ENCODE data around the gene SV2B.

The SV2B gene

DNA sequence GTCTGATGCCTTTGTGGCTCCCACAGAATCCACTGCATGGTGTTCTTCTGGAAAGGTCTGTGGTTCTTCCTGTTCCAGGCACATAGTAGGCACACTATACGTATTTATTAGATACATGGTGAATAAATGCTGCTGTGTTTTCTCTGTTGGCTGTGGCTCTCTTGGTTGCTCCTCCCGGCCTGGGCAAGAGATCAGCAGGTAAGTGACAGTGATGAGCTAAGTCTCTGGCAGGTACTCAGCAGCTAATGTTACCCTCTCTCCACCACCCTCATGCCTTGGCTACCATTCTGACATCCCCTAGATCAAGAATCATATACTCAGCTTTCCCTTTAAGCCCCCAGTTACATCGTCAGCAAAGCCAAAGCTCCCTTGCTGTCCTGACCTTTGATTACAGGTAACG lies 8.4 kb downstream of the SV2B start:
- DNase-seq, result no peak

DNA sequence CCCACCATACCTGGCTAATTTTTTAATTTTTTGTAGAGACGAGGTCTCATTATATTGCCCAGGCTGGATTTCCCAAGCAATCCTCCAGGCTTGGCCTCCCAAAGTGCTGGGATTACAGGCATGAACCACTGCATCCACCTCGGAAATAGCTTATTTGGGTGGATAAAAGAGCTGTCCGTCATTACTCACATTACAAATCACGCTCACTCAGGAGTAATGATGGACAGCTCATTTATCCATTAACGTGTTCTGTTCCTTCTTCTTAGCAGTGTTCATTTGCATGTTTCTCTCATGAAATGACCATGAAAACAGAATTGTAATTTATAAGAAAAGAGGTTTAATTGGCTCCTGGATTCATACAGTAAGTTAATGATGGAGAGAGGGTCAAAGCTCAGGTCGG lies 9.8 kb downstream of the SV2B start:
- no peak for DNase-seq

DNA sequence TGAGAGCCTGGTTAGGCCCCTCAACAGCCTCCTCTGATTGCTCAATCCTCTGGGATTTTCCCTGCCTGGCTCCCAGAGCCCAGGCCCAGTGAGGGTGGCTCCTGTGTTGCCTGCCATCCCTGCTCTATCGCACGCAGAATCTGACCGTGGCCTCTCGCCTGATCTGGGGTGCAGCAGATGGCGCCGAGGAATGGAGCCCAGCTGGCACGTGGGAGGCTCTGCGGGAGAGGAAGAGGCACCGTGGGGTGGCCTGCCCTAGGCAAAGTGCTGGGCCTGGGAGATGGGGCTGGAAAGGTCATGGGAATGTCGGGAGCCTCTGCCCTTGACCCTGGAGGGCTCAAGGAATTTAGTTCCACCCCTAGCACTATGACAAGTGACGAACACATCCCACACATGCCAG lies 10.3 kb downstream of the SV2B start:
- no peak for DNase-seq

DNA sequence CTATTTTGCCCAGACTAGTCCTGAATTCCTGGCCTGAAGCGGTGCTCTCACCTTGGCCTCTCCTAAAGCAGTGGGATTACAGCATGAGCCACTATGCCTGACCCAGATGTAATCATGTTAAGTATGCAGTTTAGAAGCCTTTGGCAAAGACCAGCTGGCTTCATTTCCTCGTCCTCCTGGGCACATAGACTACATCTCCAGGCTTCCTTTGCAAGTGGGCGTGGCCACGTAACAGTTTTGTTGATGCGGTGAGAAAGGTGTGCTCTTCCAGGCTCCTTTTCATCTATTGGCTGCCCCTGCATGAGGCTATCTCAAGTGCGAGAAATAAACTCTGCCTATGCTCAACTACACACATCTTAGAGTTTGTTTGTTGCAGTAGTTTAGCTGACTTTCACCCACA lies 13.0 kb downstream of the SV2B start:
- no peak for DNase-seq

DNA sequence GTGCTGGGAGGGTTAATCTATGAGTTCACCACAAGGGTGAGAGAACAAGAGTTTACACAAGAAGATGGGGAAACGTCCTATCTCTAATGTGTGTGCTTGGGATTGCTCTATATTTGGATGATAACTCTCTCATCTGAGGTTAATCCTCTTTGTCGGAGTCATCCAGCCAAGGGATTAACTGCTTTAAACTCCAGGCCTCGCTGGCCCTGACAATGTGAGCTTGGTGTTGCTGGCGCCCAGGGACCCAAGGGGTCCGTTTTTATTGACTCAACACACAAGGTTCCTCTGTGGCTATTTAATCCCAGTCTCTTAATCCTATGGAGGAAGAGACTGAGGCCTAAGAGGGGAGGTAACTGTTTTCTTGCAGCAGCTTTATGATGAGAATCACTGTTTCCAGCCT lies 14.2 kb downstream of the SV2B start:
- DNase-seq, result no peak

DNA sequence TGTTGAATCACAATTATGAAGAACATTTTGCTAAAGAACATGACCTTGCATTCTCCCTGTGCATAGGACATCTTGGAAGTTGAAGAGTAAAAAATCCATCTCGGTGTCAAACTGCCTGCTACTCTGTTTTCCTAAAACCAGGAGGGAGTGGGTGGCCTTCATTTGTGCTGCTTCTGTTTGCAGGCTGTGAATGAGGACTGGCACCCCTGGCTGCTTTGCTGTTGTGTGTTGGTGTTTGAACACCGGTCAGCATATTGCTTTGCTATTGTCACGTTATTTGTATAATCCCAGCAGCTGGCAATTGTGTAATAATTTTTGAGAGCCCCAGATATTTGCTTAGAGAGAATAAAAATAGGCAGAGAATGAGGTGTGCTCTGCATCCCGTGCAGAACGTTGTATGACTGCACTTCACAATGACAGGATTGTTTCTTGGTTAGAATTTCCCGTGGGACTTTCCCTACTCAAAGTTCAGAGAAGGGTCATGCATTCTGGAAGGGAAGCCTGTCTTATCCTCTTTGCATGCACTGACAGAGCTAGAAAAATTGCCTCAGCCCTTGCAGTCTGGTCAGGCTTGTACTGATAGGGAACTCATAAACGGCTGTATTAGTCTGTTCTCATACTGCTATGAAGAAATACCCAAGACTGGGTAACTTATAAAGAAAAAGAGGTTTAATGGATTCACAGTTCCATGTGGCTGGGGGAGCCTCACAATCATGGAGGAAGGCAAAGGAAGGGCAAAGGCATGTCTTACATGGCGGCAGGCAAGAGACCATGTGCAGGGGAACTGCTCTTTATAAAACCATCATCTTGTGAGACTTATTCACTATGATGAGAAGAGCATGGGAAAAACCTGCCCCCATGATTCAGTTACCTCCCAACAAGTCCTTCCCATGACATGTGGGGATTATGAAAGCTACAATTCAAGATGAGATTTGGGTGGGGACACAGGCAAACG lies 16.3 kb downstream of the SV2B start:
- DNase-seq, result no peak

DNA sequence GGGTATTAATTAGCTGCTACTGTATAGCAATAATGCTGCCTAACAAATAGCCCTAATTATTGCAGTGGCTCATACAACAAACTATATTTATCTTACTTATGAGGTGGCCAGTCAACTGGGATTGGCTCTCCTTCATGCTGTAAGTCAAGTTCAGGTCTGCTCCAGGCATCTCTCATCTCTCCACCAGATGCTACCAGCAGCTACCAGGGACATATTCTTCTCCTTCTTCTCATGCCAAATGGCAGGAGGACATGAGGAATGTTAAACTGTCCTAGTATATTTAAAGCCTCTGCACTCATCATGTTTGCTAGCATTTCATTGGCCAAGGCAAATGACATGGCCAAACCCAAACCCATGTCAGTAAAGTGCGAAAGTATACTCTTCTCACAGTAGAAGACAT lies 17.3 kb downstream of the SV2B start:
- DNase-seq, result no peak

DNA sequence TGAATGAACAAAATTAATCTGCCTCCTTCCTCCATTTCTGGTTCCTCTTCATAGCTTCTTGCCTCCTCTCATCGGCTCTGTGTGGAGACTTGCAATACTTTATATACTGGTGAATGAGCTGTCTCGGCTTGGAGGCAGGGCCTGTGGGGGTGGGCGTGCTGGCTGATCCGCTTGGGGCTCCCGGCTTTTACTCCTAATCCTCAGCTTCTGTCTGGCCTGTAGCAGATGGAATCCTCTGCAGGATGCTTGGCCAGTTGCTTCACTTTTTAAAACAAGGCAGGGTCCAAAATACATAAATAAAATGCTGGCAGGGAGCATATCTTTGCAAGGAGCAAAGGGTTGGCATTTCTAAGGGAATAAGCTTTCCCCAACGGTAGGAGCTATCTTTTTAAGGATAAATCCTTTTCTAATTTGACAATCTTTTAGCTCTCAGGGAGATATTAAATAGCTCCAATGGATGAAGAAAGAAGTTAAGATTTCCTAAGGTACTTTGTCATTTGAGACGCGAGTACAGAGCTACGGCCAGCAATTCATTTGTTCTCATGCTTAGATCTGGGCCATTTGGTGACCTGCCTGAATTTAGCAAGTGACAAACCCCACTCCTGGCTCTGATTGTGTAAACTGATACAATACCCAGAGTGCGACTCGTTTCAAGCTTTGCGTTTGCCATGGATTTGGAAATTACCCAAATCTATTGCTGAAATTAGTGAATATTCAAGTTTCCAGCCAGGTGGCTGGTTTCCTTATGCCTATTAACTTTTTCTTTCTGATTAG lies 18.9 kb downstream of the SV2B start:
- no peak for DNase-seq

DNA sequence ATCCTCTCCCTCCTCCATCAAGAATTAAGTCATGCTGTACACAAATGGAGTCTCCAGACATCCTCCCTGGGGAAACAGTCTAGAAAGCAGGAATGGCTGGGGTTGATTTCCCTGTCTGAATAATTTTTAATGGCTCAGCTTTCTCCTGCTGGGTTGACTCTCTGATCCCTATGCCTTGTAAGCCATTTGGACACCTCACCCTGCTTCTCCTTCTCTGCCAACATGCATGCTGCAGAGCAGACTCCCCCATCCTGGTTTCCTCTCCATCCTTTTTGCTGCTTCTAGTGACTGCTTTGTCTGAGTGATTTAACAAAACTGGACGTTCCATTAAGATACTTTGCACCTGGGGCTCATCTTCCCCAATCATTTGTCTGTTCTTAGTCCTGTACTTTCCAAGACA lies 22.2 kb downstream of the SV2B start:
- no peak for DNase-seq

DNA sequence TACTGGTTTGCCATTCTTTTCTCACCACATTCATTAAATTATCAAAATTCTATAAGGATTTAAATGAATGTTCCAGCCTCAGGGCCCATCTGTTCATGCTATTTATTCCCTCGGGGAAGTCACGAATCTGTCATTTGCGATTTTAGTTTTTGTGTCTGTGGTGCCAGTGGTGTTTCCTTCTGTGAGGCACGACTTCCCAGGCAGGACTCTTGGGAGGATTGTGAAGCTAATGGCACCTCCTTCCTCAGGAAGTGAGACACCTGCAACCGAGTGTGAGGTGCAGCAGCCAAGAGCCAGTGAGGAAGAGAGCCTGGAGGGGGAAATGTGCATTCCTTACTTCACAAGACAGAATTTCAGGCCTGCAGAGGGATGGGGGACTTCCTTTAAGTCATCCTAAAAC lies 24.1 kb downstream of the SV2B start:
- no peak for DNase-seq

DNA sequence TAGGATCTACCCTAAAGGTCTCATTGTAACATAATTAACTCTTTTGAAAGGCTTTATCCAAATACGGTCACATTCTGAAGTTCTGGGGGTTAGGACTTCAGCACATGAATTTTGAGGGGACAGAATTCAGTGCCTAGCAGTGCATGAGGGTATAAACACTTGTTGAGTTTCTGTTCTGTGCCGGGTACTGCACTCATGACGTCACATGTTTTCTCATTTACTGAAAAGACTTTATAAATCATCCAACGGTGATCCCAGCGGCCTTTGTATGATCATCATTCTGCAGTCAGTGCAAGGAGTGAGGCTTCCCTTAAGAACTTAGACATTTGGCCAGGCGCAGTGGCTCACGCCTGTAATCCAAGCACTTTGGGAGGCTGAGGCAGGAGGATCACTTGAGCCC lies 25.1 kb downstream of the SV2B start:
- no peak for DNase-seq

DNA sequence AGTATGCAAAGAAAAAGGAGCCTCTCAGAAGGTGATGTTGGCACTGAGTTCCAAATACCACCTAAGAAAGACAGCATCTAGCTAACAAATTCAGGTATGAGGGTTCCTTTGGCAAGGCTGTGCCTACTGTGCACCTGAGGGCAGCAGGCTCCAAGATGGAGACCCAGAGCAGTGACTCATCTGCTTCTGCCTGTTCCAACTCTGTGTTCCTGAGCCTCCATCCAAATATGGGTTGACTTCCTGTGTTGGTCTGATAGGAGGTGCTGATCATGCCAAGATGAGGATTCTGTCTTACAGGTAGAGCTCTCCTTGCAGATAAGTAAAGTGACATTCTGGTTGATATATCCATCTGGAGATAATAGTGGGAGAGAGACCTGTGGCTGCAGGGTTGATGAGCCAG lies 26.0 kb downstream of the SV2B start:
- DNase-seq, result no peak

DNA sequence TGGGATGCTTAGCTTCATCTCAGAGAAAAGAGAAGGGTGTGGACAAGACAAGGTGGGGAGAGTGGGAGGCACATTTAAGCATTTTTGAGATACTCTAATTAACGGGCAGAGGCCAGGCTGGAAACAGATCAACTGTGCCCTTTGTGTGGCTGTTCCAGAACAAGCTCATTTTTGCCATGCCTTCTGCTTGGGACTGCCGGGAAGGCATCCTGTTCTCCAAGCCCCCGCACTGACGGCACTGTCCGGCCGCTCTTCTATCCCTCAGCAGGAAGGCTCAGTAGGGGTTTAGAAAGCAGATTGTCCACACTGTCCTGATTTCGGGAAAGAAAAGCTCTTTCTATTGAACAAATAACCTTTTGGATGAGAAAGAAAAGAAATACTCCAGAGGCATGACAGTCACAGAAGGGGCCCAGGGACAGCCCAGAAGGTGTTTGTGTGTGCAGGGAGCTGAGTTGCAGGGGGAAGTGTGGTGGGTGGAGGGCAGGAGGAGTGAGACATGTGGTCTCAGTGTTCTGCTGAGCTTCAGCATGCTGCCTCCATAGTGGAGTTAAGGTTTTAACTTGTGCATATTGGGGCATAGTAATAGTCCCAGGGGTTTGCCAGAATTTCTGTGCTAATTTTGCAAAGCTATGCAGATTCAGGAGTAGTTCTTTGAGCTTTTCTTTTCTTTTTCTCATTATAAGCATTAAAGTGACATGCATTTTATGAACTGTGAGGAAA lies 27.3 kb downstream of the SV2B start:
- DNase-seq, result no peak

DNA sequence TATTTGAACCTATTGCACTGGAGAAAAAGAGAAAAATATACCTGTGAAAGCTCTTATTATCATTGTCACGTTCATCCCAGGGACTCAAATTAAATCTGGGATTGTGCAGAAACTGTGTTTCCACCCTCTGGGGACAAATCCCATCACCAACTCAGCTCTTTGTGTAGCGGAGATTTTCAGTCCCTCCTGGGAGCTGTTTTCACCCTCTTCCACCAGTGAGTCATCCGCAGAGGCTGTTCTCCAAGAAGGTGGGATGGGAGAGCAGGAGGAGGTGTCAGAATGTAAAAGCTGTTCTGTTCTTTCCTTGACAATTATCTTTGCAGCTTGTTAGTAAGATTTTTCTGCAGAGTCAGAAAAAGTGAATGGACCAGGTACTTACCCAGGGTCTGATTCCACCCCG lies 28.0 kb downstream of the SV2B start:
- DNase-seq, result no peak

DNA sequence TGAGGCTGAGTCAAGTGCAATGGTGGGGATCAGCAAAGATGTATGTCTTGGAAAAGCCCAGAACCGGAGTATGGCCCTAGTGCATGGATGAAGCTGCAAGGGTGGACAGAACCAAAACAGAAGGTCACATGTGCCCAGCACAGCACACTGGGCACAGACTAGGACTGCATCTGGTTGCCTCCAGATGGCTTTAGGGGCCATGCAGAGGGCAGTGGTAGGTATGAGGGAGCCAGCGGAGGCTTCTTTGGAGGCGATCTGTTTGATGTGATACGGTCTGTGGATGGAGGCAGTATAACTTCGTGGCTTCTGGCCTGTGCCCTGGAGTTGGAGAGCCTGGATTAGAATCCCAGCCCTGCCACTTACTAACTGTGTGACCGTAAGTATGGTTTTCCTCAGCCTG lies 29.4 kb downstream of the SV2B start:
- DNase-seq, result no peak

DNA sequence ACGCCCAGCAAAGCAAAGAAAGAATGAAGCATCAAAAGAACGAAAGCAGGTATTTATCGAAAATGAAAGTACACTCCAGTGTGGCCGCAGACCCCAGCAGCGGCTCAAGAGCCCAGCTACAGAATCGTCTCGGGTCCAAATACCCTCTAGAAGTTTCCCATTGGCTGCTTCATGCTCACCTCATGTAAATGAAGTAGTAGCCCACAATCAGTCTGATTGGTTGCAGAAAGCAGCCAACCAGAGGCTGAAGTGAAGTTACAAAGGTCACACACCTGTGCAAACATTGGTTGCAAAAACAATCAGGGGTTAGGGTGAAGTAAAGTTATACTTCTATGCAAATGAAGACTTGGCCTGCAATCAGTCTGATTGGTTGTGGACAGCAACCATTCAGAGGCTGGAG lies 32.0 kb downstream of the SV2B start:
- no peak for DNase-seq

DNA sequence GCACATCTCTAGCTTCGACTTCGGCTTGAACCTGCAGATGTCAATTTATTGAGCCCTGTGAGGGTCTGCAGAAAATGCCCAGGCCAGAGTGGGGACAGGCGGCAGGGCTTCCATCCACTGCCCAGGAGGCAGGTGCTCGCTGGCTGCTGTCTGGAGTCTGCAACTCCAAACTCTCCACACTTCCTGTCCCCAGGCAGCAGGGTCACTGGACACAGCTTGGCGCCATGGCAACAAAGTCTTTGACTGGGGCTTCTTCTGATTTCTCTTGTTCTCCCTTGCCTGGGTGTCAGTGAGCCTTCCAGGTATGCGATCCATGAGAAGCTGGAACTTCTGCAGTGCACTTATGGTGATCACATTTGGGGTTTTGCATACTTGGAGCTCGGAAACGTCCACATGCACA lies 33.5 kb downstream of the SV2B start:
- DNase-seq, result no peak

DNA sequence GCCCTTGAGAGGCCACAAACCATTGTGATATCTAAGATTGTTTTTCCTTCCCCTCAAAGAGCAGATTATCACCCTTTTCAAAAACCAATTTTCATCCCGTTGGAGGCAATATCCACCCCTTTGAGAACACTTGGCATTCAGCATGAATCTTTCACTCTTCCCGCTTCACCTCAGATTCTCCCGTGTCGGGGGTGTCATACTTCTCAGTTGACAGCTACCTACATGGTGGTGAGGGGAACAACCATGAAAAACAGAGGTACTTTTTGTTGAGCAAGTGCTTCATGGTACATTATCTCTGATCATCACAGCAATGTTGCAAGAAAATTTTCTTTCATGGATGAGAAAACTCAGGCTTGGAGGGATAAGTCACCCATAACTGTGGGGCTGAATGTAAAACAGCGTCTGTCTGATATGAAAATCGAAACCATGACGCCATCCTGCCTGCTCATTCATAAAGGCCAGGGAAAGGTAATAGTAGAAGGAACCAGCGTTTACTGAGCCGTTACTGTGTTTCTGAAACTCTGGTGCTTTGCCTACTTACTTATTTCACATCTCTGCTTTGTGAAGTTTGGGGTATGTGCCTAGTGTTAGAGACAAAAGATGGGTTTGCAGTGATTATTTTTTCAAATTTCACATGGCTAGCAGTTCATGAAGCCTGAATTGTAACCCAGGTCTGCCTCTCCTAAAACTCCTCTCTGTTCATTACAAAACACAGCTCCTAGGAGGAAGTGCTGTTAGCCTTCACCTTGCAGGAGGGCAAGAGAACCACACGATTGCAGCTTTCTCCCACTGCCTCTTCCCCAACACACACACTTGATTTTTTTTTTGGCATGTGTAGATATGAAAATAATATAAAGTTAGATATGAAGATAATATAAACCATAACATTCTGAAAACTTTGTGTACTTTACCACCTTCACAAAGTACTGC lies 35.4 kb downstream of the SV2B start:
- no peak for DNase-seq

DNA sequence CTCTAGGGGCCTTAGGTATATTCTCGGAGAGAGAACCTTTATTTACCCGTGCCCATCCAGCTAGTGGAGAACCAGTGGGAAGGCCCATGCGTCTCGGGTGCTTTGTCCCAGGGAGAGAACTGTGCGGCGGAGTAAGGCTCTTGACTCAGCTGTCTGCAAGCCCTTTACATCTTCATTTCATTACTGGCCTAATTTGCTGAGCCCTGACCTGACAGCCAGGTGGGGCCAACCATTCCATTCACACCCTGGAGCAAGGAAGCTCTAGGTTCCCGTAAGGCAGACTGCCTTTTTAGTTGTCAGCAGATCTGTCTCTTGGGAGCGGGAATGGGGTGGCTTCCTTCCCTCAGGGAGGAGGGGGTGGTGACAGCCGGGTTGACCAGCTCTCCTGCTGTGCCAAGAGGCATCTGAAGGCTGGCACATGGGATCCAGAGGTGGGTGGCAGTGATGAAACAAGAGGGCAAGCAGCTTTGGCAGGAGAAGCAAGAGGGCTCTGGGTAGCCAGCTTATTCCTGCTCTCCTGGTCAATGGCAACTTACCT lies 36.4 kb downstream of the SV2B start:
- DNase-seq, result no peak

DNA sequence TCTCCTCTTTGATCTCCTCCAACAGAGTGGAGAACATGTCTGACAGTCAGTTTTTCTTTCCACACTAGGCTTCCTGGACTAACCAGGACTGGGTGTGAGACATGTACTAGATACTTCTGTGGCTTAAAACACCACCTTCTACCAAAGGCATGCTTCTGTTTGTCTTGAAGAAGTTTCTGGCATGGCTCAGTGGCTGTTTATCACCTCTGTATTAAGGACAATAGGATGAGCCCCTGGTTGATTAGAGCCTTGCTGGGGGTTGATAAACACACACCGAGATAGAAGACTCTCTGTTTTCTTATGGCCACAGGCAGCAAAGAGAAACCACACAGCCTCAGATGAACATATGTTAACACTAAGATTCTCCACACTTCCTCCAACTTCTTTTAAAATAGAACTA lies 40.5 kb downstream of the SV2B start:
- DNase-seq, result no peak

DNA sequence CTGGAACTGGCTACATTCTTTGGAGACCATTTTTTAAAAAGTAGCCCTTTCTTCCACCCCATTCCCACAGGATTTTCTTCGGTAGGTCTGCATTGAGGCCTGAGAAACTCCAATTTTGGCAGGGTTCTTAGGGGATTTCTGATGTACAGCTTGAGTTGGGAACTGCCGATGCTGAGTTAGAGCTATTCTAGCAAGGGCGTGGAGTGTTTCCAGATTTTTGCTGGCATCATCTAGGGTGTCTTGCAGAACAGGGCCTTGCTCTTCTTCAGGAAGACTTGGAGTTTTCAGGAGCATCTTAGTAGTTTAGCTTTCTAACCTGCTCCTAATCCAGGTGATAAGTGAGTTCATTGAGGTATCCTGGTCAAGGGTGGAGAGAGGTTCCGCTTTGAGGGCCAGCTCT lies 41.0 kb downstream of the SV2B start:
- DNase-seq, result no peak

DNA sequence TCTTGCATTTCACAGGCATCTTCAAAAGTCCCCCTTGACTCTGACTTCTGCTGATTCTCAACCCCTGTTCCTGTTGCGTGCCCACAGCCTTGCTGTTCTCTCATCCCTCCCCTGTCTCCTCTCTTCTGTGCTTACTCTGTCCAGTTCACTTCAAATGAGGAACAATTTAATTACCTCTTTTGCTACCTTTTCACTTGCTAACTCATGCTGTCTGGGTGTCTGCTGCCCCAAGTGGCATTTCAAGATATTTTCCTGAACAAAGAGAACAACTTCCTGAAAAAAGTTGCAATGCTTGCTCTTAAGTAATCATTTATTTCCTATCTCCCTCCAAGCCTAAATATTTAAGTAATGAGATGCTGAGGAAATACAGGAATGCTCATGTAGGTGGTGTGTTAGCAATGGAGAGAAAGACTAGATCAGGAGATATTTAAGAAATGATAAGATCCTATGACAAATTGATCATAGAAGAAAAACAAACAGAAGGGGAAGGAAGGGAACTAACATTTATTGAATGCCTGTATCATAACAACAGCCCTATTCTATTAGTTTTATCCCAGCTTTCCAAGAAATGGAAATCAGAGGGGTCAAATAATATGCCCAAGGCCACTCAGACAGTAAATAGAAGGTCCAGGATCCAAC lies 42.2 kb downstream of the SV2B start:
- DNase-seq, result no peak

Data from stimulated activated CD4-positive, alpha-beta T cell treated with anti-CD3 and anti-CD28 coated beads, Interleukin-4, amount 100 ng/mL, for 24 hours (primary cell).